Astrocyte (in vitro differentiated cells and primary cell): ENCODE results near the gene NFS1. TPM values are rescaled to one million over a fixed set of nuclear protein-coding genes. Genes with fewer than 3 reads are reported as not detected.

Experiments
- DNase-seq: peaks from one replicate; pipeline ENCODE4 v3.0.0-alpha.2; 2010; ENCODE audit warnings: low read depth
- FAIRE-seq: peaks from 2 replicates; lab custom pipeline; 2011; peaks lifted over from hg19 to GRCh38; lab: Jason Lieb, UNC
- H2AFZ ChIP-seq: 2 replicates; pipeline ENCODE4 v1.6.0; 2012; ENCODE audit warnings: low read depth, low read length, inconsistent platforms
- H3K27ac ChIP-seq: 2 replicates; pipeline ENCODE4 v1.5.1; 2011; ENCODE audit warnings: low read depth, low read length, inconsistent platforms
- H3K27me3 ChIP-seq: 2 replicates; pipeline ENCODE4 v1.6.0; 2011; ENCODE audit warnings: low read length, inconsistent platforms; ENCODE audit not compliant: insufficient read depth
- H3K36me3 ChIP-seq: 2 replicates; pipeline ENCODE4 v1.5.1; 2011; ENCODE audit warnings: low read length, inconsistent platforms; ENCODE audit not compliant: insufficient read depth
- H3K4me1 ChIP-seq: 2 replicates; pipeline ENCODE4 v1.5.1; 2011; ENCODE audit warnings: low read length, inconsistent platforms; ENCODE audit not compliant: insufficient read depth
- H3K4me2 ChIP-seq: 2 replicates; pipeline ENCODE4 v1.6.0; 2012; ENCODE audit warnings: low read length, inconsistent platforms
- H3K4me3 ChIP-seq: 2 replicates; pipeline ENCODE4 v1.5.1; 2011; ENCODE audit warnings: low read depth, mild to moderate bottlenecking, low read length, inconsistent platforms; ENCODE audit not compliant: insufficient read depth
- H3K79me2 ChIP-seq: 2 replicates; pipeline ENCODE4 v1.6.0; 2012; ENCODE audit warnings: mild to moderate bottlenecking, low read length, inconsistent platforms; ENCODE audit not compliant: insufficient read depth
- H3K9ac ChIP-seq: 2 replicates; pipeline ENCODE4 v1.6.0; 2012; ENCODE audit warnings: mild to moderate bottlenecking, low read length, inconsistent platforms
- H3K9me3 ChIP-seq: 2 replicates; pipeline ENCODE4 v1.5.1; 2012; ENCODE audit warnings: low read depth, mild to moderate bottlenecking, low read length, inconsistent platforms; ENCODE audit not compliant: insufficient read depth
- H4K20me1 ChIP-seq: 2 replicates; pipeline ENCODE4 v1.6.0; 2012; ENCODE audit warnings: low read length, inconsistent platforms; ENCODE audit not compliant: insufficient read depth
- H3K27ac Mint-ChIP-seq: one replicate; pipeline ENCODE4 v1.8.0; 2021; ENCODE audit warnings: mild to moderate bottlenecking, mixed read lengths; ENCODE audit not compliant: unreplicated experiment
- H3K27me3 Mint-ChIP-seq: one replicate; pipeline ENCODE4 v1.8.0; 2021; ENCODE audit warnings: low read depth, mixed read lengths; ENCODE audit not compliant: unreplicated experiment
- H3K36me3 Mint-ChIP-seq: one replicate; pipeline ENCODE4 v1.8.0; 2021; ENCODE audit warnings: low read depth, mixed read lengths; ENCODE audit not compliant: unreplicated experiment
- H3K4me1 Mint-ChIP-seq: one replicate; pipeline ENCODE4 v1.8.0; 2021; ENCODE audit warnings: low read depth, mixed read lengths; ENCODE audit not compliant: unreplicated experiment
- H3K4me3 Mint-ChIP-seq: one replicate; pipeline ENCODE4 v1.8.0; 2021; ENCODE audit warnings: mild to moderate bottlenecking, moderate library complexity, mixed read lengths; ENCODE audit not compliant: unreplicated experiment
- H3K9me3 Mint-ChIP-seq: one replicate; pipeline ENCODE4 v1.8.0; 2021; ENCODE audit warnings: mild to moderate bottlenecking, mixed read lengths; ENCODE audit not compliant: unreplicated experiment
- CTCF ChIP-seq: IDR thresholded peaks from 2 replicates; pipeline ENCODE4 v1.5.1; 2011; ENCODE audit warnings: low read depth, mild to moderate bottlenecking, inconsistent platforms, low read length, moderate library complexity; ENCODE audit not compliant: insufficient read depth
- EZH2 ChIP-seq: IDR thresholded peaks from 2 replicates; pipeline ENCODE4 v1.6.1; 2012; ENCODE audit warnings: mild to moderate bottlenecking, low read length, inconsistent platforms; ENCODE audit not compliant: insufficient read depth
- total RNA-seq: library from RNA; stranded (reverse); gene quantifications from 2 replicates; pipeline ENCODE4 v1.2.1, GENCODE V29; 2021

The NFS1 gene
- total RNA-seq, 1 donor from 2014 or later = 30.3 TPM

- Histone ChIP-seq H3K27me3 (no peaks in the 10 kb centered on the region), H3K79me2 (peaks cover 74% of the 10 kb centered on the region), H3K9me3 (no peaks in the 10 kb centered on the region), H3K36me3 (no peaks in the 10 kb centered on the region), H2AFZ (no peak overlapping the region), H3K4me2 (peak overlapping the region; percentile 97), H3K4me1 (peaks cover 22% of the 10 kb centered on the region), H3K9ac (peak overlapping the region; percentile 97), H4K20me1 (peaks cover 68% of the 10 kb centered on the region), H3K27ac (no peak overlapping the region), H3K4me3 (peak overlapping the region; percentile 89)
- H3K4me1 Mint-ChIP-seq = peaks cover 35% of the 10 kb centered on the region
- DNase-seq (no peak), FAIRE-seq (no peak)
- H3K4me3 Mint-ChIP-seq = peak overlapping the region; percentile 94
- H3K9me3 Mint-ChIP-seq = no peaks in the 10 kb centered on the region
- no peaks in the 10 kb centered on the region for H3K36me3 Mint-ChIP-seq
- TF ChIP-seq EZH2 (no peak), CTCF (no peak)
- H3K27me3 Mint-ChIP-seq = no peaks in the 10 kb centered on the region
- H3K27ac Mint-ChIP-seq = no peak overlapping the region
These were observed 36.6 kb downstream of the NFS1 start for GRCh38 chr20:35662551-35662950.

- Histone ChIP-seq H3K9ac (peak overlapping the region; percentile 97), H3K27me3 (no peaks in the 10 kb centered on the region), H3K9me3 (no peaks in the 10 kb centered on the region), H4K20me1 (peaks cover 74% of the 10 kb centered on the region), H3K4me3 (peak overlapping the region; percentile 89), H3K27ac (no peak overlapping the region), H3K36me3 (no peaks in the 10 kb centered on the region), H3K4me1 (peaks cover 22% of the 10 kb centered on the region), H3K79me2 (peaks cover 81% of the 10 kb centered on the region), H2AFZ (no peak overlapping the region), H3K4me2 (peak overlapping the region; percentile 97)
- H3K9me3 Mint-ChIP-seq = no peaks in the 10 kb centered on the region
- FAIRE-seq (no peak), DNase-seq (no peak)
- TF ChIP-seq EZH2 (no peak), CTCF (no peak)
- H3K4me1 Mint-ChIP-seq = peaks cover 37% of the 10 kb centered on the region
- H3K27me3 Mint-ChIP-seq = no peaks in the 10 kb centered on the region
- no peaks in the 10 kb centered on the region for H3K36me3 Mint-ChIP-seq
- peak overlapping the region; percentile 27 for H3K27ac Mint-ChIP-seq
- peak overlapping the region; percentile 94 for H3K4me3 Mint-ChIP-seq
These were observed 37.2 kb downstream of the NFS1 start for GRCh38 chr20:35661908-35662307.

- peaks cover 22% of the 10 kb centered on the region for H3K4me1 ChIP-seq
- H3K4me1 Mint-ChIP-seq = peaks cover 37% of the 10 kb centered on the region
- FAIRE-seq = no peak
These were observed 38.1 kb downstream of the NFS1 start for GRCh38 chr20:35661053-35661452.

More at GRCh38 chr20:35661053-35661452, 38.1 kb downstream of the NFS1 start:
- Mint-ChIP-seq H3K36me3 (no peaks in the 10 kb centered on the region), H3K4me3 (peak overlapping the region; percentile 94), H3K27ac (no peak overlapping the region), H3K9me3 (no peaks in the 10 kb centered on the region), H3K27me3 (no peaks in the 10 kb centered on the region)
- Histone ChIP-seq H4K20me1 (peaks cover 83% of the 10 kb centered on the region), H3K9me3 (no peaks in the 10 kb centered on the region), H3K79me2 (peaks cover 89% of the 10 kb centered on the region), H3K4me2 (peak overlapping the region; percentile 97), H3K36me3 (no peaks in the 10 kb centered on the region), H3K27ac (peak overlapping the region; percentile 15), H3K27me3 (no peaks in the 10 kb centered on the region), H2AFZ (no peak overlapping the region), H3K4me3 (peak overlapping the region; percentile 89), H3K9ac (no peak overlapping the region)
- TF ChIP-seq CTCF = no peak
- TF ChIP-seq EZH2 = no peak
- DNase-seq = peak; percentile 46
